DND-41 (cell line): Measurements from ENCODE around the gene DNM3.
A peak's percentile ranks its signal among the peaks of the same experiment; 100 is the strongest.

Experiments
- ATAC-seq: fragments of 200-7000 bp; cut with Tn5 transposase; 3 replicates; pipeline ENCODE4 v1.9.1; 2021; ENCODE audit warnings: low read depth; ENCODE audit not compliant: insufficient read depth
- DNase-seq: peaks from one replicate; pipeline ENCODE4 v3.0.0-alpha.2; 2020
- H2AFZ ChIP-seq: 2 replicates; pipeline ENCODE4 v1.6.0; 2012; ENCODE audit warnings: low read depth, low read length
- H3K27ac ChIP-seq: 2 replicates; pipeline ENCODE4 v1.5.1; 2012; ENCODE audit warnings: low read length, inconsistent platforms
- H3K27me3 ChIP-seq: fragments of 200-600 bp; sonication (generic); 2 replicates; pipeline ENCODE4 v1.6.0; 2012; ENCODE audit warnings: low read length, mild to moderate bottlenecking, inconsistent platforms; ENCODE audit not compliant: insufficient read depth, poor library complexity
- H3K36me3 ChIP-seq: 2 replicates; pipeline ENCODE4 v1.5.1; 2012; ENCODE audit warnings: low read length, inconsistent platforms; ENCODE audit not compliant: insufficient read depth
- H3K4me1 ChIP-seq: 2 replicates; pipeline ENCODE4 v1.5.1; 2012; ENCODE audit warnings: mild to moderate bottlenecking, low read length; ENCODE audit not compliant: insufficient read depth
- H3K4me2 ChIP-seq: 2 replicates; pipeline ENCODE4 v1.6.0; 2012; ENCODE audit warnings: mild to moderate bottlenecking, moderate library complexity, low read length, inconsistent platforms; ENCODE audit not compliant: insufficient read depth
- H3K4me3 ChIP-seq, 2 experiments: fragments of 200-600 bp in 1 of 2; shearing (Covaris generic) in 1 of 2; 2 replicates each; pipeline ENCODE4 v1.5.1; 2012 to 2016; ENCODE audit warnings: inconsistent platforms in 2 of 2, low read length in 2 of 2, mild to moderate bottlenecking in 2 of 2, low read depth in 1 of 2, moderate library complexity in 1 of 2
- H3K79me2 ChIP-seq: 2 replicates; pipeline ENCODE4 v1.6.0; 2012; ENCODE audit warnings: low read length, inconsistent platforms; ENCODE audit not compliant: insufficient read depth
- H3K9ac ChIP-seq: 2 replicates; pipeline ENCODE4 v1.6.0; 2012; ENCODE audit warnings: low read depth, mild to moderate bottlenecking, inconsistent platforms, low read length, moderate library complexity
- H3K9me3 ChIP-seq: 2 replicates; pipeline ENCODE4 v1.5.1; 2012; ENCODE audit warnings: low read length, moderate library complexity, mild to moderate bottlenecking, inconsistent platforms; ENCODE audit not compliant: insufficient read depth, severe bottlenecking
- H4K20me1 ChIP-seq: 2 replicates; pipeline ENCODE4 v1.6.0; 2012; ENCODE audit warnings: low read length; ENCODE audit not compliant: insufficient read depth
- CTCF ChIP-seq: IDR thresholded peaks from 2 replicates; pipeline ENCODE4 v1.5.1; 2012; ENCODE audit warnings: borderline replicate concordance, low read length, moderate library complexity, mild to moderate bottlenecking; ENCODE audit not compliant: poor library complexity, severe bottlenecking; ENCODE audit errors: extremely low read depth
- EZH2 ChIP-seq: IDR thresholded peaks from 3 replicates; pipeline ENCODE4 v1.6.1; 2012; ENCODE audit warnings: borderline replicate concordance, low read depth, mild to moderate bottlenecking, moderate library complexity, low read length, inconsistent platforms; ENCODE audit not compliant: severe bottlenecking

DNM3 gene

DNA sequence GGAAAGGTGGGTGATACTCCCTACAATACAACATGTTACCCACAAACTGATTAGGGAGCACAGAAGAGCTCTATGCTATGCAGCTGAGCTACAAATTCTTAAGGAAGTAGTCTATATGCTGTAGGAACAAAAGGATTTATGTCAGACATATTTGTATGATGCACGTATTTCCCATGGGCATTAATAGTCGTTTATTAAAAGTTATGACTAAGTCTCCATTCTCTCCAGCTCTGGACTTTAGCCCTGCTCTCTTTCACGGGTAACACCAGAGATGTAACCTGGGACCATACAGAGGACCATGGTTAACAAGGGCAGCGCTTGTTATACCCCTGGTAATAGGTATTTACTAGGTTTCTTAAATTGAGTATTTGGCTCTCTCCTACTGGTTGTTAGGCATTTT, 411.0 kb downstream of the DNM3 start:
- H4K20me1 ChIP-seq, result no peaks in the 10 kb centered on the region
- H3K27me3 ChIP-seq, result no peaks in the 10 kb centered on the region
- no peak overlapping the region for H3K4me2 ChIP-seq
- no peaks in the 10 kb centered on the region for H3K9me3 ChIP-seq
- no peak overlapping the region for H2AFZ ChIP-seq
- no peak for DNase-seq
- H3K36me3 ChIP-seq, result no peaks in the 10 kb centered on the region
- H3K4me1 ChIP-seq, result 0 out of 2 replicates have a peak, but pooled peaks cover 2% of the 10 kb centered on the region
- no peak overlapping the region for H3K9ac ChIP-seq
- no peak for ATAC-seq
- H3K79me2 ChIP-seq, result no peaks in the 10 kb centered on the region
- H3K27ac ChIP-seq, result no peak overlapping the region
- H3K4me3 ChIP-seq, result no peak overlapping the region
- no peak for TF ChIP-seq CTCF
- no peak for TF ChIP-seq EZH2

- no peak for DNase-seq
- Histone ChIP-seq H3K4me3 (no peak overlapping the region), H3K4me2 (no peak overlapping the region), H3K79me2 (no peaks in the 10 kb centered on the region), H3K9me3 (no peaks in the 10 kb centered on the region), H3K36me3 (no peaks in the 10 kb centered on the region), H3K27me3 (no peaks in the 10 kb centered on the region), H3K4me1 (0 out of 2 replicates have a peak, but pooled peaks cover 2% of the 10 kb centered on the region), H3K9ac (no peak overlapping the region), H2AFZ (no peak overlapping the region), H4K20me1 (no peaks in the 10 kb centered on the region), H3K27ac (no peak overlapping the region)
- TF ChIP-seq CTCF (no peak), EZH2 (no peak)
- ATAC-seq, result no peak
Observed at GRCh38 chr1:172252958-172253357, 411.7 kb downstream of the DNM3 start.

DNA sequence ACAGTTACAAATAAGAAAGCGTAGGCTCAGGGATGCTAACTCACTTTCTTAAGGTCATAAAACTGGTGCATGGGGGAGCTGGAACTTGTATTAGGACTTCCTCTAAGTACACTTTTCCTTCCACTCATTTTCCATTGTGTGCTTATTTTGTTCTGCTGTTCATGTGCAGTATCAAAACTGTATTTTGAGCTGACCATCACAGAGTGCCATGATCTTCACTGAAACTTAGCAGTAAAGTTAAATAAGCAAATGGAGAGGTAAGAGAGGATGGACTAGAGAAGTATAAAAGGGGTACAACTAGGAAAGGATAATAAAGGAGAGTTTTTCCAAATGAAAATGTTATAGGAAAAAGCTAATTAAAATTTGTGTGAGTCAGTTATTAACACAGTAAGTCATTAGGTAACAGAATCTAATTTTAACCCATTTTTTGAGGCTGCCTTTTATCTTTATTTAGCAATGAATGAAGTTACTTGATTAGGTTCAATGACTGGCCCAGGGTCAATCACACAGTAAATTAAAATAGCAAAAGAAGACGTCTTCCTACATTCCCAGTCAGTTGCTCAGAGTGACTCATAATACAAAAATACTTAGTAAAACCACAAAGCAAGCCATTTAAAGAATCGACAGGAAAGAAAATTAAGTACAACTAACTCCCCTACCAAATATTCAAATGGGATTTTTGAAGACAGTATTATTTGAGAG, 413.4 kb downstream of the DNM3 start:
- no peak overlapping the region for H3K9ac ChIP-seq
- TF ChIP-seq EZH2, result no peak
- TF ChIP-seq CTCF, result no peak
- no peak overlapping the region for H3K27ac ChIP-seq
- DNase-seq (no peak), ATAC-seq (peak; percentile 55; the same call in 2 of the 3 replicates)
- no peak overlapping the region for H3K4me2 ChIP-seq
- no peaks in the 10 kb centered on the region for H4K20me1 ChIP-seq
- H2AFZ ChIP-seq, result no peak overlapping the region
- H3K27me3 ChIP-seq, result no peaks in the 10 kb centered on the region
- no peak overlapping the region for H3K4me3 ChIP-seq
- no peaks in the 10 kb centered on the region for H3K9me3 ChIP-seq
- 0 out of 2 replicates have a peak, but pooled peaks cover 2% of the 10 kb centered on the region for H3K4me1 ChIP-seq
- no peaks in the 10 kb centered on the region for H3K79me2 ChIP-seq
- no peaks in the 10 kb centered on the region for H3K36me3 ChIP-seq

DNA sequence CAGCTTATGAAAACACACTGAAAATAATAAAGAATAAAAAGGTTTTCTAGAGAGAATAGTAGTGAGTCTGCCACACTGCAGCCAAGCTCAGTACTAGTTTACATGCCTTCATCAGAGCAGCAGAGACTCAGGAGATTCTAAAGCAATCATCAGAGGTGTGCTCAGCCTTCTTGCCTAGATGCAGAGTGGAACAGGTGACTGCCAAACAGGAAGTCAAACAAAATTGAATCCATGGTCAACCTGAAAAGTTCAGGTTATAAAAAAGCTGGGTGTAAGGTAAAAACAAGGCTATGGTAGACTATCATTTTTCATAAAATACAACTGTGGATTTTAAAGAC, 413.9 kb downstream of the DNM3 start:
- Histone ChIP-seq H3K36me3 (no peaks in the 10 kb centered on the region), H3K79me2 (no peaks in the 10 kb centered on the region), H3K9me3 (no peaks in the 10 kb centered on the region), H3K4me2 (no peak overlapping the region), H3K27ac (no peak overlapping the region), H4K20me1 (no peaks in the 10 kb centered on the region), H3K4me1 (0 out of 2 replicates have a peak, but pooled peaks cover 2% of the 10 kb centered on the region), H3K27me3 (no peaks in the 10 kb centered on the region), H3K4me3 (no peak overlapping the region), H3K9ac (no peak overlapping the region), H2AFZ (no peak overlapping the region)
- no peak for TF ChIP-seq CTCF
- no peak; the same call in 2 of the 3 replicates for ATAC-seq
- DNase-seq, result no peak
